Fibroblast of mammary gland (primary cell): Measurements from ENCODE around the gene CES2.

Experiments
- DNase-seq: peaks from one replicate; pipeline ENCODE4 v3.0.0-alpha.2; 2010; ENCODE audit warnings: low read depth
- H3K4me3 ChIP-seq: 2 replicates; pipeline ENCODE4 v1.5.1; 2011; ENCODE audit warnings: low read depth, mild to moderate bottlenecking, low read length, moderate library complexity; ENCODE audit not compliant: control insufficient read depth
- TF ChIP-seq, protein P1 (sequence below): conservative IDR thresholded peaks from 2 replicates; pipeline ENCODE4 v1.5.1; 2011; ENCODE audit warnings: low read depth, low read length, inconsistent platforms; ENCODE audit not compliant: control insufficient read depth, insufficient read depth

CES2 gene

DNA sequence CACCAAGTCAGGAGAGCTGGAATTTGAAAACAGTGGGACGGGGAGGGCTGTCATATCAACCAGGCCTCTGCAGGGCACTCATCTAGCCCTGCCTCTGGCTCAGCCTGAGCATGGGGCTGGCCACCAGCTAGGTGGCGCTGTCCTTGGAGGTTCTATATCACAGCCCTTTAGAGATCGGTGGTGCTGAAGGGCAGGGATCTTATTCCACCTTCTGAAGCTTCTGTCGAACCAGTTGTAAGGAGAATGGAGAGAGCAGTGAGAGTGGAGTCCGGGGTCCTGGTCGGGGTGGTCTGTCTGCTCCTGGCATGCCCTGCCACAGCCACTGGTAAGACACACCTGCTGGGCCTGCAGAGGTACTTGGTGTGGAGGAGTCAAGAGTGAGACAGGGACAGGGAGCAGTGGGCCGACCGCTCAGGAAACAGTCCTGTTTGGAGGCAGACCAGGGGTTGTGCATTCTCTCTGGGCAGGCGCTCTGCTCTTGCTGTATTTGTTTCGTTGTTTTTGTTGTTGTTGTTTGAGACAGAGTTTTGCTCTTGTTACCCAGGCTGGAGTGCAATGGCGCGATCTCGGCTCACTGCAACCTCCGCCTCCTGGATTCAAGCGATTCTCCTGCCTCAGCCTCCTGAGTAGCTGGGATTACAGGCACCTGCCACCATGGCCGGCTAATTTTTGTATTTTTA is 25.9 kb downstream of the CES2 start, which contains the start of gene CES3:
Gene CES3 (plus strand): TSS at position 202 of the 680 bp plus-strand sequence. CDS start 42 bp downstream, at position 244.
- TF ChIP-seq, protein P1, sequence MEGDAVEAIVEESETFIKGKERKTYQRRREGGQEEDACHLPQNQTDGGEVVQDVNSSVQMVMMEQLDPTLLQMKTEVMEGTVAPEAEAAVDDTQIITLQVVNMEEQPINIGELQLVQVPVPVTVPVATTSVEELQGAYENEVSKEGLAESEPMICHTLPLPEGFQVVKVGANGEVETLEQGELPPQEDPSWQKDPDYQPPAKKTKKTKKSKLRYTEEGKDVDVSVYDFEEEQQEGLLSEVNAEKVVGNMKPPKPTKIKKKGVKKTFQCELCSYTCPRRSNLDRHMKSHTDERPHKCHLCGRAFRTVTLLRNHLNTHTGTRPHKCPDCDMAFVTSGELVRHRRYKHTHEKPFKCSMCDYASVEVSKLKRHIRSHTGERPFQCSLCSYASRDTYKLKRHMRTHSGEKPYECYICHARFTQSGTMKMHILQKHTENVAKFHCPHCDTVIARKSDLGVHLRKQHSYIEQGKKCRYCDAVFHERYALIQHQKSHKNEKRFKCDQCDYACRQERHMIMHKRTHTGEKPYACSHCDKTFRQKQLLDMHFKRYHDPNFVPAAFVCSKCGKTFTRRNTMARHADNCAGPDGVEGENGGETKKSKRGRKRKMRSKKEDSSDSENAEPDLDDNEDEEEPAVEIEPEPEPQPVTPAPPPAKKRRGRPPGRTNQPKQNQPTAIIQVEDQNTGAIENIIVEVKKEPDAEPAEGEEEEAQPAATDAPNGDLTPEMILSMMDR = peak; percentile 77
- H3K4me3 ChIP-seq = no peak within 1 kb of the TSS
- peak; percentile 59 for DNase-seq

DNA sequence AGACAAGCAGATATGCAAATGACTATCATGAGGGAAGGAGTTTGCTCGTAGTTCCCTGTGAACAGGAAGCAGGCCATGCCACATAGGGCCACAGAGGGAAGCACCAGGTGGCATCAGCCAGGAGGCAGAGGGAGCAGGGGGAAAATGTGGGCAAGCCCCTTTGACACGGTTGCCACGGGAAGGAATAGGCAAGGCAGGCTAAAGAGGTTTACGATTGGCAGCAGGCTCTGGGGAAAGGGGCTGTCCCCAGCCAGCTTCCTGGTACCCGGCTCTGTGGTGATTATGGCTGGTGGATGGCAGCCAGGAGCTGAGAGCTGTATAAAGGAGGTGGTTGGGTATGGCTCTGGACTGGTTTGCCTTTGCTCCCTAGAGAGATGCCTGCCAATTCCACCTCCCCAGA is 26.6 kb downstream of the CES2 start:
- no peak for DNase-seq
- no peak overlapping the region for H3K4me3 ChIP-seq
- TF ChIP-seq, protein P1 = no peak

- TF ChIP-seq, protein P1 = no peak
- no peak for DNase-seq
- no peak overlapping the region for H3K4me3 ChIP-seq
Observed at GRCh38 chr16:66964049-66964448, 28.7 kb downstream of the CES2 start.

DNA sequence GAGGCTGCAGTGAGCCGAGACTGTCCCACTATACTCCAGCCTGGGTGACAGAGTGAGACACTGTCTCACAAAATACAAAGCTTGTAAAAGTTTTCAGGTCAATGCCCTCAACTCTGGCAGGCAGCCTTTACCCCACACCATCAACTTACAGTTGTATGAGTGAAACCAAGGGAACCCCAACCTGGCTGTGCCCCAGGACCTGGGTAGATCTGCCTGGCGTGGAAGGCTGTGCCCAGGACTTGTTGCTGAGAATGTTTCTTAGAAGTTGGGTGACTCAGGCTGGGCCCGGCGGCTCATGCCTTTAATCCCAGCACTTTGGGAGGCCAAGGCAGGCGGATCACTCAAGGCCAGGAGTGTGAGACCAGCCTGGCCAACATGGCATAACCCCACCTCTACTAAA is 33.5 kb downstream of the CES2 start:
- TF ChIP-seq, protein P1 = no peak
- no peak for DNase-seq
- no peak overlapping the region for H3K4me3 ChIP-seq

DNA sequence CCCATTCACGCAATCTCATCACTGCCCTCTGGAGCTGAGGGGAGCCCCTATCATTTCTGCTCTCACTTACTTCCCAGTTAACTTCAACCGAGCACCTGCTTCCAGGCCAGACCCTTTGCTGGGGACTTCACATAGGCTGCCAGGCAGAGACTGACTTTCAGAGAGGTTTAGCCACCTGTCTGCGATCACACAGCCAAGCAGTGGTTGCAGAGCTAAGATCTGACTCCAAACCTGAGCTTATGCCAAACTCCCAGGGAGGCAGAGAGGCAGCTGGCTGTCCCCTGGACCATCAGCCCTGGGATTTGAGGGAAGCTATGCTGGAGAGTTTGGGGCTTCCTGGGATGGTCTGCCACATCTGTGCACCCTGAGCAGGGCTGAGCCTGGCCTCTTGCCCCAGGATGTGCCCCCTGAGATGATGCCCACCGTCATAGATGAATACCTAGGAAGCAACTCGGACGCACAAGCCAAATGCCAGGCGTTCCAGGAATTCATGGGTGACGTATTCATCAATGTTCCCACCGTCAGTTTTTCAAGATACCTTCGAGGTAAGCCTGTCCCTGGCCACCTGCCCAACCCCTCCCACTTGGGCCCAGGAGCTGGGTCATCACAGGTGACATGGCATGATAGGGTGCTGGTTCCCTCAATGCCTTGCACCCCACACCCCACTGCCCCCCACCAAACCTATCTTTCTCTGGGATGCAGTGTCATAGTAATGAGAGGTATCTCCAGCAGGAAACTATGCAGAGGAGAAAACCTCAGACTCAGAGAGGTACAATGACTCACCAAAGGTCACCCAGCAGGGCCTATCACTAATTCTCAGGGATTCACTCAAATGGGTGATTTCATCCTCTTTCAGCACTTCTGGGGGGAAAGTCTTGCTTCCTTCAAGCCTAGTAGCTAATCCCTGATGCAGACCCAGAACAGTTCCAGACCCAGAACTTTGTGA is 35.7 kb downstream of the CES2 start:
- peak; percentile 54 for DNase-seq
- TF ChIP-seq, protein P1 = no peak
- no peak overlapping the region for H3K4me3 ChIP-seq

DNA sequence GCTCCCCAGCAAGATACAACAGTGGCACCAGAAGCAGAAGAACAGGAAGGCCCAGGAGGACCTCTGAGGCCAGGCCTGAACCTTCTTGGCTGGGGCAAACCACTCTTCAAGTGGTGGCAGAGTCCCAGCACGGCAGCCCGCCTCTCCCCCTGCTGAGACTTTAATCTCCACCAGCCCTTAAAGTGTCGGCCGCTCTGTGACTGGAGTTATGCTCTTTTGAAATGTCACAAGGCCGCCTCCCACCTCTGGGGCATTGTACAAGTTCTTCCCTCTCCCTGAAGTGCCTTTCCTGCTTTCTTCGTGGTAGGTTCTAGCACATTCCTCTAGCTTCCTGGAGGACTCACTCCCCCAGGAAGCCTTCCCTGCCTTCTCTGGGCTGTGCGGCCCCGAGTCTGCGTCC is 37.7 kb downstream of the CES2 start:
- TF ChIP-seq, protein P1 = no peak
- DNase-seq = no peak
- H3K4me3 ChIP-seq = no peak overlapping the region
